Measurements from ENCODE around the gene ACAT2.

DNA sequence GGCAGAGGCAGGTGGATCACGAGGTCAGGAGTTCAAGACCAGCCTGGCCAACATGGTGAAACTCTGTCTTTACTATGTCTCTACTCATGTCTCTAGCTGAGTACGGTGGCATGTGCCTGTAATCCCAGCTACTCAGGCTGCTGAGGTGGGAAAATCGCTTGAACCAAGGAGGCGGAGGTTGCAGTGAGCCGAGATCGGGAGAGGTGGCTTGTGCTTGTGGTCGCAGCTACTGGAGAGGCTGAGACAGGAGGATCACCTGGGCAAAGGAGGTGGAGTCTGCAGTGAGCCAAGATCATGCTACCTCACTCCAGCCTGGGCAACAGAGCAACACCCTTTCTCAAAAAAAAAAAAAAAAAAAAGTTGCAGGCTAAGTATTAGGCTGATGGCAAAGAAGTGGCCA is 42.6 kb upstream of the ACAT2 start:
- TF ChIP-seq, protein P1, sequence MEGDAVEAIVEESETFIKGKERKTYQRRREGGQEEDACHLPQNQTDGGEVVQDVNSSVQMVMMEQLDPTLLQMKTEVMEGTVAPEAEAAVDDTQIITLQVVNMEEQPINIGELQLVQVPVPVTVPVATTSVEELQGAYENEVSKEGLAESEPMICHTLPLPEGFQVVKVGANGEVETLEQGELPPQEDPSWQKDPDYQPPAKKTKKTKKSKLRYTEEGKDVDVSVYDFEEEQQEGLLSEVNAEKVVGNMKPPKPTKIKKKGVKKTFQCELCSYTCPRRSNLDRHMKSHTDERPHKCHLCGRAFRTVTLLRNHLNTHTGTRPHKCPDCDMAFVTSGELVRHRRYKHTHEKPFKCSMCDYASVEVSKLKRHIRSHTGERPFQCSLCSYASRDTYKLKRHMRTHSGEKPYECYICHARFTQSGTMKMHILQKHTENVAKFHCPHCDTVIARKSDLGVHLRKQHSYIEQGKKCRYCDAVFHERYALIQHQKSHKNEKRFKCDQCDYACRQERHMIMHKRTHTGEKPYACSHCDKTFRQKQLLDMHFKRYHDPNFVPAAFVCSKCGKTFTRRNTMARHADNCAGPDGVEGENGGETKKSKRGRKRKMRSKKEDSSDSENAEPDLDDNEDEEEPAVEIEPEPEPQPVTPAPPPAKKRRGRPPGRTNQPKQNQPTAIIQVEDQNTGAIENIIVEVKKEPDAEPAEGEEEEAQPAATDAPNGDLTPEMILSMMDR (IDR thresholded peaks at IDR 0.05), result no peak
- TF ChIP-seq EZH2 (IDR thresholded peaks at IDR 0.05), result no peak
